GM18499 (cell line): ENCODE measurements around the gene COPB2.
"Not testable (repeated sequence)": the region's sequence is repeated elsewhere in the genome, so short reads cannot be mapped to it uniquely, and the experiment has no call there.

Experiments
- ATAC-seq: cut with Tn5 transposase; IDR thresholded peaks from one replicate; pipeline ENCODE4 v1.9.1; 2021; ENCODE audit warnings: moderate number of reproducible peaks; ENCODE audit not compliant: insufficient read depth, unreplicated experiment

COPB2 gene

GRCh38 chr3:139389552-139390368, at the start of gene COPB2:
Gene COPB2 (minus strand): TSS chr3:139389647. CDS start chr3:139389550, 97 bp downstream.
- peak; percentile 95 for ATAC-seq

DNA sequence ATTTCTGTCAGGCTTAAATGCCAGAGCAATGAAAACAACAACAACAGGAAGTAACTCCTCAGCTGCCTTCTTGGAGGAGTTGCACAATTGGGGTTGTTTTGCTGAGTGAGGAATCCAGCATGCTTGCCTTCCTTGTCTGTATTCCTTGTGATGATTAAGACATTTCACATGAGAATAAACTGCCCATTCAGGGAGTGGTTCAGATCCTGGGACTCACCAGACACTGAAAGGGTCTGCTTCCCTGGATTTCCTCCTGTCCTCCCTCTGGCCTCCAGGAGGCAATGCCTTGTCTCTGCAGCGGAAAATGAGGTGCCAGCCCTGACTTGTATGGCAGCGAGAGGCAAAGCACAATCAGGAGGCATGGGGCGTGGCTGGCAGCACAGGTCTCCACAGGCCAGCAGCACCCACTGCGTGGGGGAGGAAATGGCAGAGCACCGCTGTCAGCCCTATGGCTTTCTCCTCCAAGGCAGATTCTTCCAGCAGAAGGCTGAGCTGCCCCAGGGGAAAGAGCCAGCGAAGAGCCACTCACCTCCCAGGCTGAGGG, 45.4 kb upstream of the COPB2 start:
- no peak for ATAC-seq

DNA sequence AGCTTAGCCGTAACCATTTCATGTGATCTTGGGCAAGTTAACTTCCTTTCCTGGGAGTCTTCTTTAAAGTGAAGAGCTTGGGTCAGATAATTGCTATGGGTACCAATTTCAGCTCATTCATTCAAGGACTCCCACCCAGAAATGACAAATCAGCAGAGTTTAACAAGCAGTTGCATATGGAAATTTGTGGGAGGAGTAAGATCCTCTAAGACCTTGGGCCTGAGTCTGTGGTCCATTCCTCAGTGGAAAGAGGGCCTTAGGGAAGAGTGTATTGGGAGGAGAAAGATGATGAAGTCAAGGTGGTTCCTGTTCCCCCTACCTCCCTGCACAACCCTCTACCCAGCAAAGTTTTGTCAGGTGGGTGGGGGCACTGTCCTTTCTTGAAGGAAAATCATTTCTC, 44.8 kb upstream of the COPB2 start:
- no peak for ATAC-seq

- ATAC-seq = no peak
Measured at GRCh38 chr3:139433089-139433488, 43.6 kb upstream of the COPB2 start.

DNA sequence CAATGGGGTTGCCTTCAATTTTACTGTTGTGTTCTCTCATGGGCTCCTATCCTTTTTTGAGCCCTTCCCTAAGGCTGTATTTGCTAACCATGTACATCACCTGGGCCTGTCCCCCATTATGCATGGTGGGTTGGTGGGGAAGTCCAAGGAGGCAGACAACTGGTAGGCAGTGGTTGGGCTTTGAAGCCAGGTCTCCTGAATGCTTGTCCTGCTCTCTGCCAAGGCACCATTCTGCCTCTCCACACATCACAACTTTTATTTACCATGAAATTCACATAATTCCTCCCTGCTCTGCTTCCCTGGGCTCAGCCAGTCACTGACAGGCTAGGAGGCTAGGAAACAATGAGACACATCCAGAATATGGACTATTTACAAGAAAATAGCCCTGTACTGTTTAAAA, 41.0 kb upstream of the COPB2 start:
- ATAC-seq = no peak

DNA sequence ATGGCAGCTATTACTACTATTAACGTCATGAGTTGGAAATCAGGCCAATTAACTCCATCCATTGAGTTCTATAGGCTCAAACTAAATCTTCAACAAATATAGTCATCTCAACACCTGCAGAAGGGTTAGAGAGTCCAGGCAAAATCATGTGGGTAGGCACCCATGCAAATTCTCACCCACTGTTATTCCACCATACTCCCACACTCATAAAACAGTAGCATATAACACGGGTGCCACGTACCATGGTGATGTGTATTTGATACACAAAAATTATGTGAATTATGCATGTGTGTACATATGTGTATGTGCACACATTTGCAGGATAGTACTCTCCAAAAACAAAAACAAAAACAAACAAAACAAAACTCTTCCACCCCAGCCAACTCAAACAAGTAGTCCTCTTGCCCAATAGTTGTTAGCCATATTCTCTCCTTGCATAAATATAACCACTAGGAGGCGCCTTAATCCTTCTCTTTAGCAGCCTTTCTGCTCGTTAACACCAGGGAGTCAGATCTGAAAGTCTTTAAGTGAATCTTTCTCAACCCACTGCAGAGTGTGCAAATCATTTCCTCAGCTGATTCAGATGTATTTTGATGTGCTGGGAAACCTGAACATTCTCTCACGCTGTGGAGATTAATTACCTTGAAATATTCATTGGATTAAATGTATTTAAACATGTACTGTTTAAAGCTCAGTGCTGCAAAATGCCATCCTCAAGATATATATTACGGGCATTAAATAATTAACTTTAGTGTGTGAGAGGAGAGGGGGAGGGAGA, 38.0 kb upstream of the COPB2 start:
- ATAC-seq = peak; percentile 91

DNA sequence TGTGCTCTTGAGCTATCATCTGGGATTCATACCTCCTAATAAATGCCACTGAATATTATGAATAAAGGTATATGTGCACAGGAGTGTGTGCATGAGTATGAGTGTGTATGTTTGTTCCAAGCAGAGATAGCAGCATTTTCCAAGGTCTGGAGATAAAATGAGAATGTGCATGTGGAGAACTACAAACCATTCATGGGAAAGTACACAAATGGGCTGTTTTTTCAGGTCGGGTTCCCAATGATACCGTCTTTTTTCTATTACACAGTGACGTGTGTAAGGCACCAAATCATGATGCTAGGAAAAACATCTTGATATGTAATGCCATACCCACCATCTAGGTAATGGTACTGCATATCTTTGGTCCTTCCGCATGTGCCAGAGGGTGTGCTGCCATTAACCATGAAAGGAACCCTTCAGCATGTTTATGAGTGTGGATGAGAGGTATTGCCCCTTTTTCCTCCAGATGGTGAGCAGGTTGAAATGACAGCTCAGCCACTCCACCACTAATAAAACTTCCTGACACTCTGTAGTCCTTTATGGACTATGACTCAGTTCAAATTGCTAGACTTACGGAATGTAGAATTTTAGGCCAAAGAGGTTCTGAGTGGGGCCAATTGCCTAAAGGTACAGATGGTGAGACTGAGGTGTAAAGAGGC, 36.4 kb upstream of the COPB2 start:
- ATAC-seq = no peak

GRCh38 chr3:139423232-139423631, 33.8 kb upstream of the COPB2 start:
- ATAC-seq = no peak

DNA sequence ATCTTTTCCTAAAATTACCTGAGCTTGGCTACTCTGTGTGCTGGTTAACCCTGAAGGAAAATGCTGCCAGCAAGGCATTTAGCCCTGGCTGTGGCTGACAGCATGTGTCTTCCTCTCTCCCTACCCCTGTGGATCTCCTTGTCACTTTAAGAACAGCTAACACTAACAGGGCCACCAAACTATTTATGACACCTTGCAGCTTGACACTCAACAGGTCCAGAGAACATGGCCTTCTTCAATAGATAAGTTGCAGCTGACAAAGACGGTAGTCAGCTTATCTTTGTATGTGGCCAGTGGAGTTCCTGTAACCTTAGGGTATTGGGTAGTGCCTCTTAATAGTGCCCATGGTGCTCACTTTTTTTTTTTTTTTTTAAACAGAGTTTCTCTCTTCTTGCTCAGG, 32.0 kb upstream of the COPB2 start:
- ATAC-seq = no peak

- no peak for ATAC-seq
Measured at GRCh38 chr3:139421040-139421439, 31.6 kb upstream of the COPB2 start.

DNA sequence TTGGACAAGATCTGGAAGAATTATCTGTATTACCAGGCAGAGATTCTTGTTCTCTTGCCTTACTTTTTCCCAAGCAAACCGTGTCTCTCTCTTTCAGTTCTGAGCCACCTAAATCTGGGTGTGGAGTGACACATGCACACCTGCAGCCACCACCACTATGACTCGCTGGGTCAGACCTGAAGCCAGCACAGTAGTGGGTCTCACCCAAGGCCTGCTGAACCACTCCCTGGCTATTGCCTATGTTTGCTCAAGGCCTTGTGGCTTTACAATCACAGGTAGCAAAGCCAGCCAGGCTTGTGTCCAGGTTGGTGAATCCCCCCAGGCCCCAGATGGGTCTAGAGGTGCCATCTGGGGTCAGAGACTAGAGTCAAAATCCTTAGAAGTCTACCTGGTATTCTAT, 28.7 kb upstream of the COPB2 start:
- ATAC-seq = no peak

GRCh38 chr3:139416275-139416674, 26.8 kb upstream of the COPB2 start:
- ATAC-seq = no peak

GRCh38 chr3:139414608-139415224, 25.3 kb upstream of the COPB2 start:
- no peak for ATAC-seq

GRCh38 chr3:139412891-139413290, 23.4 kb upstream of the COPB2 start:
- not testable (repeated sequence) for ATAC-seq

DNA sequence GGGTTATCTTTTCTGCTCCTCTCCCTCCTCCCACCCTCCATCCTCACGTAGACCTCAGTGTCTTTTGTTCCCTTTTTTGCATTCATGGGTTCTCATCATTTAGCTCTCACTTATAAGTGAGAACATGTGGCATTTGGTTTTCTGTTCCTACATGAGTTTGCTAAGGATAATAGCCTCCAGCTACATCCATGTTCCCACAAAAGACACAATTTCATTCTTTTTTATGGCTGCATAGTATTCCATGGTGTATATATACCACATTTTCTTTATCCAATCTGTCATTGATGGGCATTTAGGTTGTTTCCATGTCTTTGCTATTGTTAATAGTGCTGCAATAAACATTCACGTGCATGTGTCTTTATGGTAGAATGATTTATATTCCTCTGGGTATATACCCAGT, 11.7 kb upstream of the COPB2 start:
- ATAC-seq = not testable (repeated sequence)

GRCh38 chr3:139396707-139397106, 7.3 kb upstream of the COPB2 start:
- ATAC-seq = no peak

DNA sequence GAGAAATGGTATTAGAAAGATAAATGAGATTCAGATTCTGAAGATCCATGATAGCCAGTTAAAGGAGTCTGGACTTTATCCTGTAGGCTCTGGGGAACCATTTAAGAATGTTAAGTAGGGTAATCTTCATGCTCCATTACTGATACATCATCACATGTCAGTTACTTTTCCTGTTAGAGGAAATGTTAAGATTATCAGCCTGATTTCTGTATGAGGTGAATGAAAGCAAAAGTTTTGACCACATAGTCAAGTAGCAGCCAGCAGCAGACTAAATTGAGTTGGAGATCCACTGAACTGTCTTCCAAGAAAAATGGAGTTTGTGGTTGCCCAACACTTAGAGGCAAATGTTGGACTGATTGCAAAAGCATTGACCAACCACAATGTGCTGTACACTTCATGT, 4.7 kb upstream of the COPB2 start:
- ATAC-seq = no peak

DNA sequence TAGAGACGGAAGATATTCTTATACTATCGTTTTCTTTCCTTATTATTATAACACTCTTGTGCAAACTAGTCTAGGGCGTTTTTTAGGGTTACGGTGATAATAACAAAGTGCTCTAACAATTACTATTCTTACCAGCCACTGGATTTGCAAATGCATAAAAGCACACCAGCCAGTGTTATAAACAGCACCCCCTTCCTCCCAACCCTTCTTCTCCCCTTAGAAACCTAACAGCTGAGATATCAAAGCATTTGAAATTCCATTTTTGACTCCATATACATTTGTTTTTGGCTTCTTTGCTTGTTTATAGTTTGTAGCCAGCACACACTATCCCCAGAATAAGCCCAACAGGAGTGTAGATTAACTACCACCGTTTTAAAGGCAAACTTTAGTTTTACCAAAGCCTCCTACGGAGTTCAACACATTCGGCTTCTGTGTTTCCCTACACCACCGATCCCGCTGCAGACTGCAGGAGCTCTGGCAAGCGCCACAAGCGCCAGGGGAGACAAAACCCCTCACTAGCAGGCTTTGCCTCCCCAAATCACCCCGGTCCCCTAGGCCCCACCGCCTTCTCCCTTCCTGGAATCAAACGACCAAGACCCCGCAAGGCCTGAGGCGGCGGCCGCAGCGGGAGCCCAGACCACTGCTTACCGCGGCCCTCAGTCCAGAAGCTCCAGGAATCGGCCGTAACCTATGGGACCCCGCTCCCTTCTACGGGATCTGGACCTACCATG, 461 bp downstream of the COPB2 start:
- ATAC-seq = peak; percentile 22

- ATAC-seq = no peak
Measured at GRCh38 chr3:139388077-139388476, 1.4 kb downstream of the COPB2 start.

DNA sequence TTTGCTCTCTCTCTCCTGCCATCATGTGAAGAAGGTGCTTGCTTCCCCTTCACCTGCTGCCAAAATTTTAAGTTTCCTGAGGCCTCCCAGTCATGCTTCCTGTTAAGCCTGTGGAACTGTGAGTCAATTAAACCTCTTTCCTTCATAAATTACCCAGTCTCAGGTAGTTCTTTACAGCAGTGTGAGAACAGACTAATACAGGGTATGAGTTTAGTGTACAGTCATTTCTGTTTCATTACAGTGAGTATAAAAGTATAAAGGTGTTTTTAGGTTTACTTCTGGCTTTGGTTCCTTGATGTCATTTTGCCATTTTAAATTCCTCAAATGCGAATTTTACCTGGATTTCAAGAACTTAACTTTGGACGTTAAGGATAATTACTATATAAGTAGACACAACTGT, 7.2 kb downstream of the COPB2 start:
- not testable (repeated sequence) for ATAC-seq
